OCI-LY1 (cell line): Measurements from ENCODE around the gene MELTF.

ENCODE experiments used
- H2AFZ ChIP-seq: fragments of 200-600 bp; sonication (generic), shearing (Covaris generic); 2 replicates; pipeline ENCODE4 v1.6.0; 2014; ENCODE audit warnings: antibody characterized with exemption, mild to moderate bottlenecking, low read length
- H3F3A ChIP-seq: fragments of 200-600 bp; sonication (generic), shearing (Covaris generic); 2 replicates; pipeline ENCODE4 v1.6.0; 2014; ENCODE audit warnings: mild to moderate bottlenecking, antibody characterized with exemption, low read length, moderate library complexity; ENCODE audit not compliant: insufficient read depth
- H3K27ac ChIP-seq: fragments of 200-600 bp; sonication (generic); 2 replicates; pipeline ENCODE4 v1.5.1; 2014; ENCODE audit warnings: low read length, mixed run types, mild to moderate bottlenecking, low read depth; ENCODE audit not compliant: poor library complexity, severe bottlenecking
- H3K27me3 ChIP-seq: fragments of 200-600 bp; sonication (generic); 2 replicates; pipeline ENCODE4 v1.6.0; 2014; ENCODE audit warnings: antibody characterized with exemption, mild to moderate bottlenecking, low read length, moderate library complexity; ENCODE audit not compliant: insufficient read depth
- H3K36me3 ChIP-seq: fragments of 200-600 bp; sonication (generic); 2 replicates; pipeline ENCODE4 v1.6.1; 2014; ENCODE audit warnings: mild to moderate bottlenecking, antibody characterized with exemption, low read length, moderate library complexity, mixed read lengths; ENCODE audit not compliant: insufficient read depth
- H3K4me1 ChIP-seq: fragments of 200-600 bp; sonication (generic); 2 replicates; pipeline ENCODE4 v1.5.1; 2014; ENCODE audit warnings: mild to moderate bottlenecking, low read length, moderate library complexity; ENCODE audit not compliant: insufficient read depth, severe bottlenecking
- H3K4me2 ChIP-seq: fragments of 200-600 bp; sonication (generic), shearing (Covaris generic); 2 replicates; pipeline ENCODE4 v1.6.1; 2014; ENCODE audit warnings: low read length
- H3K4me3 ChIP-seq: fragments of 200-600 bp; sonication (generic); 2 replicates; pipeline ENCODE4 v1.5.1; 2014; ENCODE audit warnings: low read length, low read depth, mild to moderate bottlenecking, mixed read lengths; ENCODE audit not compliant: poor library complexity, severe bottlenecking
- H3K79me2 ChIP-seq: fragments of 200-600 bp; shearing (Covaris generic); 2 replicates; pipeline ENCODE4 v1.6.1; 2016; ENCODE audit warnings: mixed run types, low read length, mixed read lengths; ENCODE audit not compliant: insufficient read depth
- H3K9ac ChIP-seq: fragments of 200-600 bp; sonication (generic), shearing (Covaris generic); 2 replicates; pipeline ENCODE4 v1.6.1; 2014; ENCODE audit warnings: mild to moderate bottlenecking, low read length, mixed read lengths
- H3K9me2 ChIP-seq: fragments of 200-600 bp; sonication (generic), shearing (Covaris generic); 2 replicates; pipeline ENCODE4 v1.6.1; 2014; ENCODE audit warnings: low read depth, mild to moderate bottlenecking, low read length, mixed read lengths
- H3K9me3 ChIP-seq: fragments of 200-600 bp; shearing (Covaris generic); 2 replicates; pipeline ENCODE4 v1.6.1; 2014; ENCODE audit warnings: low read length, mixed read lengths
- H4K20me1 ChIP-seq: fragments of 200-600 bp; sonication (generic), shearing (Covaris generic); 2 replicates; pipeline ENCODE4 v1.6.0; 2016; ENCODE audit warnings: mild to moderate bottlenecking, low read length; ENCODE audit not compliant: insufficient read depth
- CTCF ChIP-seq: fragments of 200-600 bp; sonication (generic), shearing (Covaris generic); IDR thresholded peaks from 2 replicates; pipeline ENCODE4 v1.5.1; 2017; ENCODE audit warnings: mild to moderate bottlenecking, antibody characterized with exemption, low read length, moderate library complexity, mixed read lengths
- EZH2 ChIP-seq: fragments of 200-600 bp; sonication (generic), shearing (Covaris generic); IDR thresholded peaks from 2 replicates; pipeline ENCODE4 v1.8.0; 2017; ENCODE audit warnings: borderline replicate concordance, mixed run types, mild to moderate bottlenecking, antibody characterized with exemption, low read length, moderate library complexity, mixed read lengths

The MELTF gene

GRCh38 chr3:197023998-197024651 is 5.5 kb downstream of the MELTF start:
- H3F3A ChIP-seq: no peaks in the 10 kb centered on the region
- H3K27me3 ChIP-seq: peaks cover 30% of the 10 kb centered on the region
- H3K4me3 ChIP-seq: peak overlapping the region; percentile 47
- H4K20me1 ChIP-seq: no peaks in the 10 kb centered on the region
- TF ChIP-seq CTCF (no peak), EZH2 (no peak)
- no peaks in the 10 kb centered on the region for H3K9me3 ChIP-seq
- peaks cover 28% of the 10 kb centered on the region for H3K4me1 ChIP-seq
- H3K79me2 ChIP-seq: no peaks in the 10 kb centered on the region
- no peaks in the 10 kb centered on the region for H3K36me3 ChIP-seq
- no peaks in the 10 kb centered on the region for H3K9me2 ChIP-seq
- no peak overlapping the region for H2AFZ ChIP-seq
- H3K9ac ChIP-seq: peak overlapping the region; percentile 9; the same call in 1 of the 2 replicates
- peak overlapping the region; percentile 66 for H3K4me2 ChIP-seq
- no peak overlapping the region for H3K27ac ChIP-seq

GRCh38 chr3:197023241-197023997 is 6.2 kb downstream of the MELTF start:
- Histone ChIP-seq H3K4me3 (peak overlapping the region; percentile 47), H3K4me2 (peak overlapping the region; percentile 66), H3K9me3 (no peaks in the 10 kb centered on the region), H3F3A (no peaks in the 10 kb centered on the region), H3K9me2 (no peaks in the 10 kb centered on the region), H4K20me1 (no peaks in the 10 kb centered on the region), H3K9ac (peak overlapping the region; percentile 11; the same call in 1 of the 2 replicates), H3K27me3 (peaks cover 36% of the 10 kb centered on the region), H3K36me3 (no peaks in the 10 kb centered on the region), H3K27ac (no peak overlapping the region), H3K79me2 (no peaks in the 10 kb centered on the region), H2AFZ (no peak overlapping the region), H3K4me1 (peaks cover 21% of the 10 kb centered on the region)
- no peak for TF ChIP-seq CTCF
- TF ChIP-seq EZH2: no peak

GRCh38 chr3:197022405-197023231 is 7.0 kb downstream of the MELTF start:
- H3K9me2 ChIP-seq: no peaks in the 10 kb centered on the region
- peak overlapping the region; percentile 47 for H3K4me3 ChIP-seq
- H4K20me1 ChIP-seq: no peaks in the 10 kb centered on the region
- no peaks in the 10 kb centered on the region for H3K9me3 ChIP-seq
- no peaks in the 10 kb centered on the region for H3F3A ChIP-seq
- peak overlapping the region; percentile 66 for H3K4me2 ChIP-seq
- no peaks in the 10 kb centered on the region for H3K36me3 ChIP-seq
- H3K9ac ChIP-seq: peak overlapping the region; percentile 11; the same call in 1 of the 2 replicates
- H2AFZ ChIP-seq: no peak overlapping the region
- H3K27ac ChIP-seq: no peak overlapping the region
- peaks cover 21% of the 10 kb centered on the region for H3K4me1 ChIP-seq
- TF ChIP-seq EZH2 (no peak), CTCF (no peak)
- H3K79me2 ChIP-seq: no peaks in the 10 kb centered on the region
- H3K27me3 ChIP-seq: peaks cover 36% of the 10 kb centered on the region
